ENCODE data around the gene LRRC2.

GRCh38 chr3:46468753-46469600, 97.1 kb downstream of the LRRC2 start:
- TF ChIP-seq CTCF (IDR thresholded peaks at IDR 0.05; ENCODE audit: extremely low read depth in 1 of 2, insufficient read depth in 1 of 2, low read depth in 1 of 2, low read length in 2 of 2) (no peak), MAX (IDR thresholded peaks at IDR 0.05; ENCODE audit: insufficient read depth, insufficient read length) (no peak), POLR2A (IDR thresholded peaks at IDR 0.05; ENCODE audit: low read depth, low read length) (no peak)
